ENCODE measurements around the gene MRPL1. TPM values are rescaled to one million over a fixed set of nuclear protein-coding genes. Genes with fewer than 3 reads are reported as not detected.
"Not testable (repeated sequence)": the region's sequence is repeated elsewhere in the genome, so short reads cannot be mapped to it uniquely, and the experiment has no call there.

The MRPL1 gene
- total and polyA plus RNA-seq, 3 donors from 2014 or later: 11.5 to 17.9 (median 16.6) TPM

DNA sequence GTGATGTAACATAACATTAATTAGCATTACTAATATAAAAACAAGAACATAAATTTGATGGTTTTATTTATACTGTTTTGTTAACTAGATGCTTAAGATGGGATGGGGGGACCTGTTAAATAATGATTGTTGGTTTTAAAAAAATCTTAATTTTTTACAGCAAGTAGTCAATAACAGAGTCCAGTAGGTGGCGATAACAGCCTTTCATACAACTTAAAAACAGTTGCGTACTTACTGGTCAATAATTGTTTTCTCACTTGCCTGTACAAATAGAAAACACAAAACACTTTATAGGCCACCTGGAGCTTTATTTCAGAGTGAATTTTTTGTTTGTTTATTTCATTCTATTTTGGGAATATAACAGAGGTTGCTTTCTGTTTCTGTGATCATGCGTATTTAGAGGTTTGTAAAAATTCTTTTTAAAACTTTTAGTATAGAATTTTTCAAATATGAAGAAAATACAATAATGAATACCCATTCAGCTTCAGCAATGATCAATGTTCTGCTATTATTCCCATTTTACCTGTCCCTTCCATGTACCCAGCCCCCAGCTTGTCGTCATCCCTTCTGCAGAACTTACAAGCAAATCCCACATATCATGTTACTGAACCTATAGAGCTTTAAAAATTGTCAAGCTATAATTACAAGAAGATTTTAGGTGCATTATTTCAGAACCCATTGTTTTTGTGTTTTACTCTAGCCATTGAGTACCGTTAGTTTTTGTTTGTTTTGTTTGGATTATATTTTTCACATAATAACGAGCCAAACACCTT lies 97.1 kb downstream of the MRPL1 start:
- TF ChIP-seq POLR2A (IDR thresholded peaks at IDR 0.05): no peak
- TF ChIP-seq, protein P1, sequence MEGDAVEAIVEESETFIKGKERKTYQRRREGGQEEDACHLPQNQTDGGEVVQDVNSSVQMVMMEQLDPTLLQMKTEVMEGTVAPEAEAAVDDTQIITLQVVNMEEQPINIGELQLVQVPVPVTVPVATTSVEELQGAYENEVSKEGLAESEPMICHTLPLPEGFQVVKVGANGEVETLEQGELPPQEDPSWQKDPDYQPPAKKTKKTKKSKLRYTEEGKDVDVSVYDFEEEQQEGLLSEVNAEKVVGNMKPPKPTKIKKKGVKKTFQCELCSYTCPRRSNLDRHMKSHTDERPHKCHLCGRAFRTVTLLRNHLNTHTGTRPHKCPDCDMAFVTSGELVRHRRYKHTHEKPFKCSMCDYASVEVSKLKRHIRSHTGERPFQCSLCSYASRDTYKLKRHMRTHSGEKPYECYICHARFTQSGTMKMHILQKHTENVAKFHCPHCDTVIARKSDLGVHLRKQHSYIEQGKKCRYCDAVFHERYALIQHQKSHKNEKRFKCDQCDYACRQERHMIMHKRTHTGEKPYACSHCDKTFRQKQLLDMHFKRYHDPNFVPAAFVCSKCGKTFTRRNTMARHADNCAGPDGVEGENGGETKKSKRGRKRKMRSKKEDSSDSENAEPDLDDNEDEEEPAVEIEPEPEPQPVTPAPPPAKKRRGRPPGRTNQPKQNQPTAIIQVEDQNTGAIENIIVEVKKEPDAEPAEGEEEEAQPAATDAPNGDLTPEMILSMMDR (IDR thresholded peaks at IDR 0.05): peak; percentile 34 to 59 (median 42)
- H3K4me1 ChIP-seq: no peaks in the 10 kb centered on the region
- DNase-seq: no peak
- H3K27me3 ChIP-seq: no peaks in the 10 kb centered on the region
- WGBS, 2 donors: 54 to 56% methylated on average over 6 of the region's 6 CpGs
- H3K9me3 ChIP-seq: no peaks in the 10 kb centered on the region
- H3K4me3 ChIP-seq: no peak overlapping the region
- no peaks in the 10 kb centered on the region for H3K36me3 ChIP-seq (ENCODE audit: low read depth, missing control alignments)
- intact Hi-C loops (cut with DNase I; ENCODE audit: low total_unique reads): no loop called here
- no peak overlapping the region for H3K27ac ChIP-seq

DNA sequence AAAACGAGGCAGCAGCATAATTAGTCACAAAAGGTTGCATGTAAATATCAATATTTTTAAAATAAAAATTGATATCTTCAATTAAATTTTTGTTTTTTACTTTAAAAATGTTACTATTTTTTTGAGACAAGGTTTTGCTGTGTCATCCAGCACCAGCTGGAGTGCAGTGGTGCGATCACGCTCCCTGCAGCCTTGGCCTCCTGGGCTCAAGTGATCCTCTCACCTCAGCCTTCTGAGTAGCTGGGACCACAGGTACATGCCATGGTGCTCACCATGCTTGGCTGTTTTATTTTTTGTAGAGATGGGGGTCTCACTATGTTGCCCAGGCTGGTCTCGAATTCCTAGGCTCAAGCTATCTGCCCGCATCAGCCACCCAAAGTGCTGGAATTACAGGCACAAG lies 97.7 kb downstream of the MRPL1 start:
- intact Hi-C loops (cut with DNase I; ENCODE audit: low total_unique reads): no loop called here
- Histone ChIP-seq H3K27ac (no peak overlapping the region), H3K4me1 (no peaks in the 10 kb centered on the region), H3K9me3 (no peaks in the 10 kb centered on the region), H3K36me3 (ENCODE audit: low read depth, missing control alignments) (no peaks in the 10 kb centered on the region), H3K27me3 (no peaks in the 10 kb centered on the region), H3K4me3 (no peak overlapping the region)
- no peak for DNase-seq
- WGBS, 2 donors: 75% methylated on average over 5 of the region's 5 CpGs
- TF ChIP-seq POLR2A (IDR thresholded peaks at IDR 0.05): no peak
- TF ChIP-seq, protein P1 (IDR thresholded peaks at IDR 0.05): no peak

DNA sequence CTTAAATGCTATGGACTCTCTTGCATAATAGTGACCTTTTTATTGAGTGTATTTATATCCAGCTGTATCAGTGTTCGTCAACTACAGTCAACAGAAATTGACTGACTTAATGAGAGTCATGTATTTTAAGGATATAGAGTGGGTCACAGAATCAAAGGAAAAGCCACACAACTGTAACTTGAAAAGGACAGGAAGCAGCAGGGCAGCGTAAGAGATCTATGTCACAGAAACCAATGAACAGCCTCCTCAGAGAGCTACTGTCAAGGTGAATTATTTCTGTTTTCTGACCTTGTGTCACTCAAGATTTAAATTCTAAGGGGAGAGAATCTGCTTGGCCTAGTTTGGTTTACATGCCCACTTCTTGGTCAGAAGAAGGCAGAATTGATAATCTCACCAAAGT lies 100.4 kb downstream of the MRPL1 start:
- H3K4me1 ChIP-seq: no peaks in the 10 kb centered on the region
- 90 to 93% methylated on average over 2 of the region's 2 CpGs for WGBS, 2 donors
- intact Hi-C loops (cut with DNase I; ENCODE audit: low total_unique reads): no loop called here
- DNase-seq: no peak
- no peaks in the 10 kb centered on the region for H3K36me3 ChIP-seq (ENCODE audit: low read depth, missing control alignments)
- H3K27ac ChIP-seq: no peak overlapping the region
- no peaks in the 10 kb centered on the region for H3K9me3 ChIP-seq
- H3K4me3 ChIP-seq: no peak overlapping the region
- H3K27me3 ChIP-seq: no peaks in the 10 kb centered on the region
- no peak for TF ChIP-seq POLR2A (IDR thresholded peaks at IDR 0.05)
- TF ChIP-seq, protein P1 (IDR thresholded peaks at IDR 0.05): no peak

DNA sequence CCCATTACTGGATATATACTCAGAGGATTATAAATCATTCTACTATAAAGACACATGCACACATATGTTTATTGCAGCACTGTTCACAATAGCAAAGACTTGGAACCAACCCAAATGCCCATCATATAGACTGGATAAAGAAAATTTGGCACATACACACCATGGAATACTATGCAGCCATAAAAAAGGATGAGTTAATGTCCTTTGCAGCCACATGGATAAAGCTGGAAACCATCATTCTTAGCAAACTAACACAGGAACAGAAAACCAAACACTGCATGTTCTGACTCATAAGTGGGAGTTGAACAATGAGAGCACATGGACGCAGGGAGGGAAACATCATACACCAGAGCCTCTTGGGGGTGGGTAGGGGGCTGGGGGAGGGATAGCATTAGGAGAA lies 111.0 kb downstream of the MRPL1 start:
- 90 to 94% methylated on average over 1 of the region's 1 CpG for WGBS, 2 donors
- H3K4me1 ChIP-seq; H3K4me3 ChIP-seq; H3K27ac ChIP-seq; H3K36me3 ChIP-seq (ENCODE audit: low read depth, missing control alignments); intact Hi-C loops (cut with DNase I; ENCODE audit: low total_unique reads); H3K9me3 ChIP-seq; H3K27me3 ChIP-seq; DNase-seq: not testable (repeated sequence)

DNA sequence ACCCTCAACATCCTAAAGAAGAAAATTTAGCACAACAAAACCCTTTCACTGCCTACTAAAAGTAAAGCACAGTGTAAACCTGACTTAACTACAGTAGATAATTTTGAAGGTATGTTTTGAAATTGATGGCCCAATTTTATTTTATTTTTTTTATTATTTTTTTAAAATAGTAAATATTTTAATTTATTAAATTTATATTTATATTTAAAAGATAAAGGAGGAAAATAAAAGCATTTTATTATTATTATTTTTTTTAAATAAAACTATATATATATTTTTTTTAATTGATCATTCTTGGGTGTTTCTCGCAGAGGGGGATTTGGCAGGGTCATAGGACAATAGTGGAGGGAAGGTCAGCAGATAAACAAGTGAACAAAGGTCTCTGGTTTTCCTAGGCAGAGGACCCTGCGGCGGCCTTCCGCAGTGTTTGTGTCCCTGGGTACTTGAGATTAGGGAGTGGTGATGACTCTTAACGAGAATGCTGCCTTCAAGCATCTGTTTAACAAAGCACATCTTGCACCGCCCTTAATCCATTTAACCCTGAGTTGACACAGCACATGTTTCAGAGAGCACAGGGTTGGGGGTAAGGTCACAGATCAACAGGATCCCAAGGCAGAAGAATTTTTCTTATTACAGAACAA lies 120.4 kb downstream of the MRPL1 start:
- H3K36me3 ChIP-seq (ENCODE audit: low read depth, missing control alignments); H3K27ac ChIP-seq; H3K4me1 ChIP-seq; H3K9me3 ChIP-seq; intact Hi-C loops (cut with DNase I; ENCODE audit: low total_unique reads); DNase-seq; H3K27me3 ChIP-seq: not testable (repeated sequence)
- peak overlapping the region in 1 of 2 donors; percentile 44 for H3K4me3 ChIP-seq
- 45 to 61% methylated on average over 6 of the region's 6 CpGs for WGBS, 2 donors

DNA sequence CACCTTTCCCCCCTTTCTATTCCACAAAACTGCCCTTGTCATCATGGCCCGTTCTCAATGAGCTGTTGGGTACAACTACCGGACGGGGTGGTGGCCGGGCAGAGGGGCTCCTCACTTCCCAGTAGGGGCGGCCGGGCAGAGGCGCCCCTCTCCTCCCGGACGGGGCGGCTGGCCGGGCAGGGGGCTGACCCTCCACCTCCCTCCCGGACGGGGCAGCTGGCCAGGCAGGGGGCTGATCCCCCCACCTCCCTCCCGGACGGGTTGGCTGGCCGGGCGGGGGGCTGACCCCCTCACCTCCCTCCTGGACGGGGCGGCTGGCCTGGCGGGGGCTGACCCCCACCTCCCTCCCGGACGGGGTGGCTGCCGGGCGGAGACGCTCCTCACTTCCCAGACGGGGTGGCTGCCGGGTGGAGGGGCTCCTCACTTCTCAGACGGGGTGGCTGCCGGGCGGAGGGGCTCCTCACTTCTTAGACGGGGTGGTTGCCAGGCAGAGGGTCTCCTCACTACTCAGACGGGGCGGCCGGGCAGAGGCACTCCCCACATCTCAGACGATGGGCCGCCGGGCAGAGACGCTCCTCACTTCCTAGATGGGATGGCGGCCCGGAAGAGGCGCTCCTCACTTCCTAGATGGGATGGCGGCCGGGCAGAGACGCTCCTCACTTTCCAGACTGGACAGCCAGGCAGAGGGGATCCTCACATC lies 121.1 kb downstream of the MRPL1 start:
- DNase-seq; H3K27ac ChIP-seq; H3K27me3 ChIP-seq; H3K4me1 ChIP-seq; intact Hi-C loops (cut with DNase I; ENCODE audit: low total_unique reads); H3K36me3 ChIP-seq (ENCODE audit: low read depth, missing control alignments); H3K9me3 ChIP-seq: not testable (repeated sequence)
- 41 to 79% methylated on average over 13 to 44 of the region's 44 CpGs for WGBS, 2 donors
- peak overlapping the region; percentile 27 to 44 for H3K4me3 ChIP-seq
